ENCODE measurements around the gene CEP164.

CEP164 gene

DNA sequence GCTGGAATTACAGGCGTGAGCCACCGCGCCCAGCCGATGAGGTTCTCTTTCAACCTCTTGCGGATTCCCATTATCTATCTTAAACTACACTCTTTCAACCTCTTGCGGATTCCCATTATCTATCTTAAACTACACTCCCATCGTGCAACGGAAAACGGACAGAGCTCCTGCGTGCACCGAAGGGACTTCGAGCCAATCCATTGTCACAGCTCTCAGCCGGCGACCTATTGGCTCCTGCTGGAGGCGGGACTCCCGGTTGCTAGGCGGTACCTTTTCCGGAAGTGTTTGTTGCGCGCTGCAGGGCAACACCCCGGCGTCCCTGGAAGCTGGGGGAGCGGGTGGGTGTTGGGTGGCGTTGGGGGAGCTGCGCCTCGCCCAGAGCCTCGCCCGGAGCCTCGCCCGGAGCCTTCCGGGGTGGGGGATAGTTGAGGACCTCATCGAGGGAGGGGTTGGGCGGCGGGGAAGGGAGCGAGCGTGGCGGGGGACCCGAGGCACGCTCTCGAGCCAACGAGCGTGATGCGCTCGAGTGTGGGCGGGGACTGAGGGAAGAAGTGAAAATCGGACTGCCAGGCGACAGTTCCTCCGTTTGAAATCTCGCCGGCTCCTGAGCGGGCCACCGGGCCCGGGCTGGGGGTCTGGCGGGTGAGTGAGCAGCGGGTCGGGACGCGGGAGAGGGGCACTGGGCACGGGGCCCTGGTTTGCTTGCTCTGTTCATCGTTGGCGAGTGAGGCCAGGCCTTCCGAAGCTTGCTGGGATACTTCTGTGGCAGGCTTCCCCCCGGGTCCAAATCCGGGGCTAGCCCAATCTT is at the start of gene CEP164:
Gene CEP164, plus strand, starts transcription at position 288 of the 808 bp plus-strand sequence. CDS start 10,733 bp downstream, outside the sequence.
- peak; percentile 95 for DNase-seq

DNA sequence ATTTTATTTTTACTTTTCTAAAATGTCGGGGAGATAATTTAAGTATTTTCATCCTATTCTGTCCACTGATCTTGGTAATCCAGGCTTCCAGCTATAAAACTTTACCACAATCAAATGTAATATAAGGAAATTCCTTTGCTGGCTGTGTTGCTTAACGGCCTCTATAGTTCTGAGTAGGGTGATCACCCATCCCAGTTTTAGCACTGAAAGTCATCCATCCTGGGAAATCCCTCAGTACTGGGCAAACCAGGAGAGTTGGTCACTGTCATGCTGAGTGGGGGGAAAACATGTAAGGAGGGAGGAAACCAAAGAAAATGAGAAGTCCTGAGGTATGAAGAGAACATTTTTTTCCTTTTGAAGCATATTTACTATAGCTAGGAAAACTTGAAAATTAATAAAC is 49.3 kb upstream of the CEP164 start:
- no peak for DNase-seq

DNA sequence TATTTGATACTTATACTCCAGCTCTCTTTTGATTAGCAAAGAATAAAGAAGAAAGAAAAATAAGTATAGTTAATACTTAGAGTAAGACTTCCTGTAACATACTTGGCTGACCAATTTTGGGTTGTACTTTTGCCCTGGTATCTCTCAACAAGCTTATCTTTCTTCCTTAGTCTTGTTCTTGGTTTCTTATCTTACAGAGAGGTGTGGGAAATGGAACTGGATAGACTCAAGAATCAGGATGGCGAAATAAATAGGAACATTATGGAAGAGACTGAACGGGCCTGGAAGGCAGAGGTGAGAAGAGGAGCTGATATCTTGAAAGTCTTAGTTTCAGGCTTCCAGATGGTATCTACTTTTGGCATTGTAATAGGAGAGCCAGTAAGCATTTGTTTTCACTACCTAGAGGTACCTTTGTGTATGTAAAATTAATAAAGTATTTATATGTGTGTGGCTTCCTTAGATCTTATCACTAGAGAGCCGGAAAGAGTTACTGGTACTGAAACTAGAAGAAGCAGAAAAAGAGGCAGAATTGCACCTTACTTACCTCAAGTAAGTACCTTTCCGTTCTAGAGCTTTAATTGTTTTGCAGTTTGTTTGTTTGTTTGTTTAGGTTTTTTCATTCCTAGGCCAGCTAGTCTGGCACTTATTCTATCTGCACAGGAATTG is 47.8 kb upstream of the CEP164 start:
- no peak for DNase-seq

DNA sequence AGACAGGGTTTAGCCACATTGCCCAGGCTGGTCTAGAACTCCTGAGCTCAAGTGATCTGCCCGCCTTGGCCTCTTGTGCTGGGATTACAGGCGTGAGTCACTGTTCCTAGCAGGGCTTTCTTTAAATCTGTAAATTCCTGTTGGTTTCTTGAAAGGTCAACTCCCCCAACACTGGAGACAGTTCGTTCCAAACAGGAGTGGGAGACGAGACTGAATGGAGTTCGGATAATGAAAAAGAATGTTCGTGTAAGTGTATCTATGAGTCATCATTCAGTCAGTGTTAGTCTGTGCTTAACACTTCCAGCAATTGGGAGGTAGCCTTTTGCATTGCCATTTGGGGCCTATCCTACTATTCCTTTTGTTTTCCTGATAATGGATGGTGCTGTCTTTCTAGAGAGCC is 46.5 kb upstream of the CEP164 start:
- no peak for DNase-seq

- no peak for DNase-seq
These were observed 45.8 kb upstream of the CEP164 start for GRCh38 chr11:117281869-117282268.

DNA sequence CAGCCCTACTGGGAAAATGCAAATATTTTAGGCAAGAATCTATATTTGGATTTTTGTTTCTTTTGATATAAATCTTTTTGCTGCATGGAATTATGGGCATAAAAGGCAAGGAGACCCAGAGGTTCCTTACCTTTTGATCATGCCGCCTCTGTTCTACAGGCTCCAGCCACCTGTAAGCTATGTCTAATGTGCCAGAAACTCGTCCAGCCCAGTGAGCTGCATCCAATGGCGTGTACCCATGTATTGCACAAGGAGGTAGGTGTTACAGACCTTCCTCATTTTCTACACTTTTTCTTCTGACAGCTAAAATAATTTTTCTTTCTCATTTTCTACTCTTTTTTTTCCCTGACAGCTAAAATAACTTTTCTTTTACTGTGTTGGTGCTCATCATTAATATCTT is 44.7 kb upstream of the CEP164 start:
- DNase-seq, result no peak

- no peak for DNase-seq
These were observed 43.6 kb upstream of the CEP164 start for GRCh38 chr11:117284053-117284452.

DNA sequence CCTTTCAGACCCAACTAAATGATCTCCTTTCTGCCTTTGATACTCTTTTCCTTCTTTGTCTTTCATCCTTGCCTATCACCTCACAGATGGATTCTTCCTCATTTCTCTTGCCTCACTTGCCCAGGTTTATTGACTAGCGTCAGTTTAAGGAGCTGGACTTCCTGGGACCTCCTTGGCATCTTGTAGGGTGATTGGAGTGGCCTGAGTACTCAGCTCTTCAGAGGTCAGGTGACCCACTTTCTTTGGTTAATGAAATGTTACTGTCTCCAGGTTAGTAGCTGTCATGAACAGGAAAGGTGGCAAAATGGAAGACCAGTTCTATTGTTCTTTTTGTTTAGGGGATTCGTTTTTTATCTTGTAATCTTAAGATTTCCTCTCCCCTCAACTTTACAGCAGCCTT is 41.1 kb upstream of the CEP164 start:
- DNase-seq, result no peak

DNA sequence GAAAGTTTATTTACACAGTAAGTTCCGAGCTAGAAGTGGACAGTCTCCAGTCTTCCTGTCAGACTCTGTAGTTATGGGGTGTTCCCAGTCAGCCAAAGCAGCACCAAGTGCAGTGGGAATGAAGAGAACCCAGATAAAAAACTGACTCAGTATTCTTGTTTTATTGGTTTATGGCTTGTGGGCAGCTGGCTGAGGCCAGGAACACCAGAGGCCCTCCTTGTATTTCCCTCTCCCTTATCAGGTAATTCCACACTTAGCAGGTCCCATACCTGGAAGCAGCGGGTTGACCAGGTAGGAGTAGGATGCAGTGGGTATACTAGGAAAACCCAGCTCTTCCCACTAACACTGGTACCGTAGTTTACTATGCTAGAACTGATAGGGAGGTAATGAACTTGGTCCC is 40.0 kb upstream of the CEP164 start:
- DNase-seq, result no peak

DNA sequence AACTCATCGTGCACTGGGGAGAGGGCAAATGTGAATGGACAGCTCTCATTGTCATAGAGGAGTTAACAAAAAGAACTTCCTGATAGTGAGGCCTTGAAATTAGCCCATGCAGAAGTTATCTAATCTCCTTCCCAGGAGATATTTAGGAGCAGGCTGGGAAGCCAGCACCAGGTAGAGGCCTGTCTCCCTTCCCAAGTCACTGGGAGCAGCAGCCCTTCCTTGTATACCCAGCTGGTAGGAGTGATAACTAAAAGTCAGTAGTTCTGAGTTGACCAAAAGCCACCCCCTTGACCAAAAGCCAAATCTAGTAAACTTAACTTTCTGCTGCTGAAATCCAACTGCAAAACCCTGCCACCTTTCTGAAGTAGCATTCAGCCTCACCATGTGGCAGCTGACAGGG is 37.9 kb upstream of the CEP164 start:
- no peak for DNase-seq

GRCh38 chr11:117290809-117291396 is 36.8 kb upstream of the CEP164 start, which contains the start of gene BACE1-AS:
Gene BACE1-AS (plus strand): TSS chr11:117291346.
- no peak for DNase-seq

- no peak for DNase-seq
These were observed 35.0 kb upstream of the CEP164 start for GRCh38 chr11:117292616-117293015.

- DNase-seq, result no peak
These were observed 32.1 kb upstream of the CEP164 start for GRCh38 chr11:117295438-117296137.

GRCh38 chr11:117296881-117297280 is 30.8 kb upstream of the CEP164 start:
- no peak for DNase-seq

DNA sequence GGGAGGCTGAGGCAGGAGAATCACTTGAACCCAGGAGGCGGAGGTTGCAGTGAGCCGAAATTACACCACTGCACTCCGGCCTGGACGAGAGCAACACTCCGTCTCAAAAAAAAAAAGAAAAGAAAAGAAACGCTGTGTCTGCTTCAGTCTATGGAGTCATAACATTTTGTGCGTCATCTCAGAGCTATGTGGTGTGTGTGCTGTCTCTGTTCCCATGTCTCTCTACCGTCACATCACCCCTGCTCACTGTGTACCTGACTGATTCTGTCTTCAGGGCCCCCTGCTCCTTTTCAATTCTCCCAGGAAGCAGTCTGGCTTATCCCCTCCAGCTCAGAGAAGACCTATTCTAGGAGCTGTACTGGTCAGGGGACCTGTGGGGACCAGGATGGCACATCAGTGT is 29.5 kb upstream of the CEP164 start:
- DNase-seq, result no peak

- no peak for DNase-seq
These were observed 28.0 kb upstream of the CEP164 start for GRCh38 chr11:117299351-117300282.

DNA sequence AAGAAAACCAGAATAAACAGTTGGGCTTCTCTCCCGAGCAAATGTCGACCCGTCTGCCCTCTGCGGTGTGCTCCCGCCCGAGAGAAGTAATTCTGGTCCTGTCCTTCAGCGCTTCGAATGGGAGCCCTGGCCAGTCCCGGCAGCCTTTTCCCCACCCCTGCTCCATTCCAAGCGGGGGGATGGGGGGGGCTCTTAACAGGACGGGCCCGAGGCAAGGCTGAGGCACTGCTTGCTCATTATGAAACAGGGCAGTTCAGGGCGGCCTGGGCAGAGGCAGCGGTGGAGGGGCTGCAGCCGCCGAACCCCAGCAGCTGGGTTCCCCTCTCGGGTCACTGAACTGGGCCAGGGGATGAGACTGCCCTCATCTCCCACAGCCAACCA is 27.4 kb upstream of the CEP164 start:
- DNase-seq, result no peak

GRCh38 chr11:117300773-117301172 is 26.9 kb upstream of the CEP164 start:
- no peak for DNase-seq

DNA sequence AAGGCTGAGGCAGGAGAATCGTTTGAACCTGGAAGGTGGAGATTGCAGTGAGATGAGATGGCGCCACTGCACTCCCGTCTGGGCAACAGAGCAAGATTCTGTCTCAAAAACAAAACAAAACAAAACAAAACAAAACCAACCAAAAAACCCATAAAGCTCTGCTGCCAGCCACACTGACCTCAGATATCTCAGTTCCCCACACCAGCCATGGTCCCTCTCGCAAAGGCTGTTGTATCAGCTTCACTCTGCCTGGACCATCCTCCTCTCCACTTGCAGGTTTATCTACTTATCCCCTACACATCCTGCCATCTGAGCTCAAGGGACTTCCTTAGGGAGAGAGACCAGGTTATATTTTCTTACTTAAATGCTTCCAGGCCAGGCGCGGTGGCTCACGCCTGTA is 25.4 kb upstream of the CEP164 start:
- no peak for DNase-seq

DNA sequence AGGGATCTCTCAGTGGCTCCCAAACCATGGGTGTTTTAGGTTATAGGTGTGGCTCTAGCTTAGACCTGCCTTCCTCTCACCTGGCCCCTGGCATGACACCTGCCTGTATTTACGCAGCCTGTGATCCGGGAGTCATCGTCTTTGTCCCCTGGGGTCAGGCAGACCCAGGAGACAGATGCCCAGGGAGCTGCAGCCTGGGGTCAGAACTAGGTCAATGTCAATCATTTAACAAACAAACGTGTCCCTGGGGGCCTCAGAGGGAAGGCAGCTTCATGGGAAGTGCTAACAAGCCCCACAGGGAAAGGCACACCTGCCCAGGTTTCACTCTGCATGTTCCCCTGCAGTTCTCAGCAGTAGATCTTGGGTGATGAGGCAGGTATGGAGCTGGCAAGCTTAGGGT is 24.6 kb upstream of the CEP164 start:
- peak; percentile 40 for DNase-seq

- no peak for DNase-seq
These were observed 23.9 kb upstream of the CEP164 start for GRCh38 chr11:117303646-117304315.

- DNase-seq, result no peak
These were observed 22.5 kb upstream of the CEP164 start for GRCh38 chr11:117305145-117305544.
